Measurements from ENCODE around the gene RNF157.
A peak's percentile ranks its signal among the peaks of the same experiment; 100 is the strongest.
"Not testable (repeated sequence)": the region's sequence is repeated elsewhere in the genome, so short reads cannot be mapped to it uniquely, and the experiment has no call there.

The RNF157 gene

GRCh38 chr17:76252967-76253766, 12.9 kb upstream of the RNF157 start:
- not testable (repeated sequence) for DNase-seq

- no peak for DNase-seq
These were observed 12.0 kb upstream of the RNF157 start for GRCh38 chr17:76252040-76252954.

GRCh38 chr17:76251478-76252039, 11.3 kb upstream of the RNF157 start:
- no peak for DNase-seq

GRCh38 chr17:76250141-76250540, 9.8 kb upstream of the RNF157 start:
- no peak for DNase-seq

- DNase-seq: no peak
These were observed 7.9 kb upstream of the RNF157 start for GRCh38 chr17:76248013-76248782.

GRCh38 chr17:76247304-76247703, 7.0 kb upstream of the RNF157 start:
- no peak for DNase-seq

- no peak for DNase-seq
These were observed 6.1 kb upstream of the RNF157 start for GRCh38 chr17:76246080-76247066.

GRCh38 chr17:76244721-76245120, 4.4 kb upstream of the RNF157 start:
- DNase-seq: not testable (repeated sequence)

- DNase-seq: peak in 1 of 2 experiments; percentile 38
These were observed 3.8 kb upstream of the RNF157 start for GRCh38 chr17:76243826-76244679.

GRCh38 chr17:76241691-76242255, 1.5 kb upstream of the RNF157 start:
- DNase-seq: no peak

GRCh38 chr17:76241204-76241538, 878 bp upstream of the RNF157 start:
- DNase-seq: no peak

- DNase-seq: no peak
These were observed 587 bp downstream of the RNF157 start for GRCh38 chr17:76239538-76240274.

GRCh38 chr17:76238847-76239537, 1.3 kb downstream of the RNF157 start:
- no peak for DNase-seq

GRCh38 chr17:76237859-76238313, 2.4 kb downstream of the RNF157 start:
- no peak for DNase-seq

GRCh38 chr17:76236603-76237002, 3.7 kb downstream of the RNF157 start:
- no peak for DNase-seq

- no peak for DNase-seq
These were observed 4.4 kb downstream of the RNF157 start for GRCh38 chr17:76235883-76236282.

GRCh38 chr17:76234354-76234679, 6.0 kb downstream of the RNF157 start:
- no peak for DNase-seq

- DNase-seq: no peak
These were observed 6.5 kb downstream of the RNF157 start for GRCh38 chr17:76233588-76234353.

Data from NCI-H446 (cell line).